K562 (cell line): Measurements from ENCODE around the gene DTYMK. TPM values are rescaled to one million over a fixed set of nuclear protein-coding genes. Genes with fewer than 3 reads are reported as not detected.

ENCODE experiments used
- ARHGAP35 ChIP-seq: fragments of 450-650 bp; IDR thresholded peaks from 2 replicates; pipeline ENCODE4 v1.6.1; 2018; ENCODE audit not compliant: partially characterized antibody
- ESRRB ChIP-seq: fragments of 250-450 bp; sonication (Bioruptor Pico); IDR thresholded peaks from 2 replicates; pipeline ENCODE4 v1.5.0; 2020; ENCODE audit warnings: mild to moderate bottlenecking, moderate library complexity, borderline replicate concordance
- FOXA3 ChIP-seq, 2 experiments: fragments of 450-650 bp in 1 of 2; sonication (generic) in 1 of 2; formaldehyde crosslinking; IDR thresholded peaks in 1 of 2; conservative IDR thresholded peaks in 1 of 2; 2 replicates each; pipeline versions ENCODE4 v1.4.0 to v1.8.0; 2020 to 2022; ENCODE audit warnings: mild to moderate bottlenecking in 2 of 2, missing genetic modification reagents in 1 of 2
- HBP1 ChIP-seq: fragments of 450-650 bp; formaldehyde crosslinking; IDR thresholded peaks from 2 replicates; pipeline ENCODE4 v1.4.0; 2022; ENCODE audit warnings: missing genetic modification characterization
- HNRNPUL1 ChIP-seq: fragments of 200-400 bp; formaldehyde crosslinking; IDR thresholded peaks from 2 replicates; pipeline ENCODE4 v1.6.1; 2017; ENCODE audit warnings: low read length
- KAT2B ChIP-seq: IDR thresholded peaks from one replicate; pipeline ENCODE4 v1.6.1; 2012; ENCODE audit warnings: low read depth, mild to moderate bottlenecking, control low read depth, inconsistent platforms, low read length, moderate library complexity
- MEF2D ChIP-seq: conservative IDR thresholded peaks from 2 replicates; pipeline ENCODE4 v1.6.1; 2016; ENCODE audit warnings: low read depth, missing genetic modification characterization, missing compliant biosample characterization
- MIER1 ChIP-seq: fragments of 450-650 bp; IDR thresholded peaks from 2 replicates; pipeline ENCODE4 v1.6.1; 2016; ENCODE audit warnings: antibody characterized with exemption, mild to moderate bottlenecking, low read depth
- NR2C2 ChIP-seq, 2 experiments: fragments of 200-800 bp in 1 of 2; sonication (Bioruptor generic) in 1 of 2; sonication (generic) in 1 of 2; formaldehyde crosslinking in 1 of 2; IDR thresholded peaks; 2 replicates each; pipeline versions ENCODE4 v1.6.1 to v1.8.0; 2016 to 2022; ENCODE audit warnings: mild to moderate bottlenecking in 1 of 2, missing compliant biosample characterization in 1 of 2, missing genetic modification characterization in 1 of 2, missing genetic modification reagents in 1 of 2
- POLR2B ChIP-seq: fragments of 450-650 bp; IDR thresholded peaks from 2 replicates; pipeline ENCODE4 v1.6.1; 2018; ENCODE audit warnings: low read depth; ENCODE audit not compliant: partially characterized antibody
- RUNX1 ChIP-seq: sonication (generic); IDR thresholded peaks from 2 replicates; pipeline ENCODE4 v1.6.1; 2016; ENCODE audit warnings: antibody characterized with exemption, low read depth
- STAT5A ChIP-seq: IDR thresholded peaks from 2 replicates; pipeline ENCODE4 v1.6.1; 2012; ENCODE audit warnings: low read length, inconsistent platforms, borderline replicate concordance
- VEZF1 ChIP-seq: fragments of 200-800 bp; sonication (Bioruptor generic); IDR thresholded peaks from 2 replicates; pipeline ENCODE4 v1.6.1; 2017; ENCODE audit warnings: missing genetic modification characterization, missing compliant biosample characterization
- ZFX ChIP-seq: sonication (generic); formaldehyde crosslinking; IDR thresholded peaks from 2 replicates; pipeline ENCODE4 v1.8.0; 2022; ENCODE audit warnings: mild to moderate bottlenecking, missing genetic modification reagents, moderate library complexity
- ZNF12 ChIP-seq: sonication (generic); formaldehyde crosslinking; IDR thresholded peaks from 2 replicates; pipeline ENCODE4 v1.4.0; 2020; ENCODE audit warnings: mild to moderate bottlenecking, missing genetic modification reagents
- polyA plus RNA-seq, 8 experiments: library from polyadenylated mRNA; depleted of rRNA in 4 of 8; stranded (reverse) in 5 of 8; unstranded in 3 of 8; fragments of >200 nt; fragmentation: Nextera tagmentation in 2 of 8; fragmentation: Illumina TruSeq in 1 of 8; extraction: Ambion mirVana in 2 of 8; extraction: Trizol in 1 of 8; gene quantifications; 2 replicates each; pipeline versions ENCODE4 v1.2.1 to v1.2.3, GENCODE V29; 2011 to 2014; ENCODE audit warnings: inconsistent platforms in 1 of 8, missing spikeins in 1 of 8
- total RNA-seq, 7 experiments: library from RNA; depleted of rRNA in 6 of 7; stranded (reverse); fragments of >200 nt in 6 of 7; fragmentation: Illumina TruSeq in 2 of 7; extraction: Trizol in 2 of 7; gene quantifications; 2 replicates each; pipeline versions ENCODE4 v1.2.1 to v1.2.3, GENCODE V29; 2011 to 2021; ENCODE audit warnings: low replicate concordance in 1 of 7
- TF ChIP-seq, protein P1 (sequence below): fragments of 450-650 bp; conservative IDR thresholded peaks from 2 replicates; pipeline ENCODE4 v1.6.1; 2016; ENCODE audit warnings: missing genetic modification characterization, low read depth, mild to moderate bottlenecking, control low read depth, missing compliant biosample characterization
- TF ChIP-seq, protein P2 (sequence below): fragments of 450-650 bp; IDR thresholded peaks from 2 replicates; pipeline ENCODE4 v1.6.1; 2016; ENCODE audit warnings: borderline replicate concordance
- TF ChIP-seq, protein P3 (sequence below): sonication (generic); formaldehyde crosslinking; IDR thresholded peaks from 2 replicates; pipeline ENCODE4 v1.8.1; 2023; ENCODE audit warnings: mild to moderate bottlenecking, missing genetic modification reagents

DTYMK gene
- total and polyA plus RNA-seq, 9 of the 15 experiments (the other 6 are each of a cell fraction or from before 2014, with no cell fraction given): 8.2 to 85.0 (median 47.9) TPM

DNA sequence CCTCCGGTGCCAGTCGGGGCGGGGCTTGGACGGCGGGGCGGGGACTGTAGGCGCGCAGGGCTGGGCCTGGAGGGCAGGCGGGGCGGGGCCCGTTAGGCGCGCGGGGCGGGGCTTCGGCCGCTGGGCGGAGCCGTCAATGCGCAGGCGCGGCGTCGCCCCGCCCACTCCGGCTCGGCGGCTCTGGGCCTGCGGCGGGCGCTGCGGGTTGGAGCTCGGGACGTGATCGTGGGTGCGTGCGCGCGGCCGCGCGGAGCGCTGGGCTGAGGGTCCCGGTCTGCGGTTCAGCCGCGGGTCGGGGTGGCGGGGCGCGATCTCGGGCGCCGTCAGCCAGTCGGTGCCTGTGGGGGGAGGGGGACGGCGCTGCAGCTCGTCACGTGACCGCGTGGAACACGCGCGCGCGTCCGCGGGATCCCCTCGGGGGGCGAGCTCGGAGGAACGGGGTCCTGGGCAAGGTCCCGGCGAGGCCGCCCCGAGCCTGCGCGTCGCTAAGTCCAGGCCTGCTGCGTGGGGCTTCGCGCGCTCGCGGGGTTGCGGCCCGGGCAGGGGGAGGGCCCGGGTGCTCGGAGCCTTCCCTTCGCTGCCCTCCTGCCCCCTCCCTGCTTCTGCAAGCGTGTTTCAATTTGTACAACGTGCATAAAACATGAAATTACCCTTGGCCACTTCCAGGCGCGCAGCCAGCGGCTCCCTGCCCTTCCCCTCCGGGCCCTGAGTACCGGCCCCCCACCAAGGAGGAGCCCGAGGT, 48.0 kb upstream of the DTYMK start, which contains the start of gene D2HGDH (continued):
- TF ChIP-seq HBP1 (CRISPR knock-in tag) (no peak), ZFX (CRISPR knock-in tag) (peak; percentile 77), RUNX1 (no peak), NR2C2 (CRISPR knock-in tag; IDR thresholded peaks at IDR 0.05) (no peak), NR2C2 (tag; IDR thresholded peaks at IDR 0.05) (no peak), HNRNPUL1 (no peak), ZNF12 (no peak), ARHGAP35 (no peak), ESRRB (CRISPR knock-in tag) (no peak), STAT5A (no peak), MEF2D (tag) (no peak), KAT2B (no peak), FOXA3 (CRISPR knock-in tag; conservative IDR thresholded peaks at IDR 0.05 in 1 of 2, IDR thresholded peaks at IDR 0.05 in 1 of 2) (no peak), MIER1 (no peak), POLR2B (no peak), VEZF1 (CRISPR knock-in tag) (peak; percentile 58)
- TF ChIP-seq, protein P1, sequence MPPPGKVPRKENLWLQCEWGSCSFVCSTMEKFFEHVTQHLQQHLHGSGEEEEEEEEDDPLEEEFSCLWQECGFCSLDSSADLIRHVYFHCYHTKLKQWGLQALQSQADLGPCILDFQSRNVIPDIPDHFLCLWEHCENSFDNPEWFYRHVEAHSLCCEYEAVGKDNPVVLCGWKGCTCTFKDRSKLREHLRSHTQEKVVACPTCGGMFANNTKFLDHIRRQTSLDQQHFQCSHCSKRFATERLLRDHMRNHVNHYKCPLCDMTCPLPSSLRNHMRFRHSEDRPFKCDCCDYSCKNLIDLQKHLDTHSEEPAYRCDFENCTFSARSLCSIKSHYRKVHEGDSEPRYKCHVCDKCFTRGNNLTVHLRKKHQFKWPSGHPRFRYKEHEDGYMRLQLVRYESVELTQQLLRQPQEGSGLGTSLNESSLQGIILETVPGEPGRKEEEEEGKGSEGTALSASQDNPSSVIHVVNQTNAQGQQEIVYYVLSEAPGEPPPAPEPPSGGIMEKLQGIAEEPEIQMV (tag): no peak
- TF ChIP-seq, protein P2, sequence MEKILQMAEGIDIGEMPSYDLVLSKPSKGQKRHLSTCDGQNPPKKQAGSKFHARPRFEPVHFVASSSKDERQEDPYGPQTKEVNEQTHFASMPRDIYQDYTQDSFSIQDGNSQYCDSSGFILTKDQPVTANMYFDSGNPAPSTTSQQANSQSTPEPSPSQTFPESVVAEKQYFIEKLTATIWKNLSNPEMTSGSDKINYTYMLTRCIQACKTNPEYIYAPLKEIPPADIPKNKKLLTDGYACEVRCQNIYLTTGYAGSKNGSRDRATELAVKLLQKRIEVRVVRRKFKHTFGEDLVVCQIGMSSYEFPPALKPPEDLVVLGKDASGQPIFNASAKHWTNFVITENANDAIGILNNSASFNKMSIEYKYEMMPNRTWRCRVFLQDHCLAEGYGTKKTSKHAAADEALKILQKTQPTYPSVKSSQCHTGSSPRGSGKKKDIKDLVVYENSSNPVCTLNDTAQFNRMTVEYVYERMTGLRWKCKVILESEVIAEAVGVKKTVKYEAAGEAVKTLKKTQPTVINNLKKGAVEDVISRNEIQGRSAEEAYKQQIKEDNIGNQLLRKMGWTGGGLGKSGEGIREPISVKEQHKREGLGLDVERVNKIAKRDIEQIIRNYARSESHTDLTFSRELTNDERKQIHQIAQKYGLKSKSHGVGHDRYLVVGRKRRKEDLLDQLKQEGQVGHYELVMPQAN: no peak
- TF ChIP-seq, protein P3, sequence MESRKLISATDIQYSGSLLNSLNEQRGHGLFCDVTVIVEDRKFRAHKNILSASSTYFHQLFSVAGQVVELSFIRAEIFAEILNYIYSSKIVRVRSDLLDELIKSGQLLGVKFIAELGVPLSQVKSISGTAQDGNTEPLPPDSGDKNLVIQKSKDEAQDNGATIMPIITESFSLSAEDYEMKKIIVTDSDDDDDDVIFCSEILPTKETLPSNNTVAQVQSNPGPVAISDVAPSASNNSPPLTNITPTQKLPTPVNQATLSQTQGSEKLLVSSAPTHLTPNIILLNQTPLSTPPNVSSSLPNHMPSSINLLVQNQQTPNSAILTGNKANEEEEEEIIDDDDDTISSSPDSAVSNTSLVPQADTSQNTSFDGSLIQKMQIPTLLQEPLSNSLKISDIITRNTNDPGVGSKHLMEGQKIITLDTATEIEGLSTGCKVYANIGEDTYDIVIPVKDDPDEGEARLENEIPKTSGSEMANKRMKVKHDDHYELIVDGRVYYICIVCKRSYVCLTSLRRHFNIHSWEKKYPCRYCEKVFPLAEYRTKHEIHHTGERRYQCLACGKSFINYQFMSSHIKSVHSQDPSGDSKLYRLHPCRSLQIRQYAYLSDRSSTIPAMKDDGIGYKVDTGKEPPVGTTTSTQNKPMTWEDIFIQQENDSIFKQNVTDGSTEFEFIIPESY: peak; percentile 28; the same call in 1 of the 2 replicates
